B cell (primary cell): Measurements from ENCODE around the gene RBM34. TPM values are rescaled to one million over a fixed set of nuclear protein-coding genes. Genes with fewer than 3 reads are reported as not detected.

Experiments
- ATAC-seq: fragments of 200-7000 bp; cut with Tn5 transposase; one replicate; pipeline ENCODE4 v1.10.0; 2021; ENCODE audit warnings: low read depth, mild to moderate bottlenecking, moderate number of reproducible peaks, moderate library complexity
- CTCF ChIA-PET: fragments of 350-600 bp; sonication (Branson Sonifier 250); formaldehyde crosslinking; loops from one replicate; lab custom pipeline; 2021; ENCODE audit warnings: antibody characterized with exemption, inconsistent platforms; lab: Charles Lee
- POLR2A ChIA-PET: fragments of 350-600 bp; sonication (Branson Sonifier 250); formaldehyde crosslinking; loops from one replicate; lab custom pipeline; 2021; ENCODE audit warnings: antibody characterized with exemption; lab: Charles Lee
- DNase-seq: peaks from one replicate; pipeline ENCODE4 v3.0.0; 2013
- H2AFZ ChIP-seq: 2 replicates; pipeline ENCODE4 v1.6.1; 2012; ENCODE audit warnings: mild to moderate bottlenecking, low read depth, low read length; ENCODE audit not compliant: insufficient read depth, poor library complexity, severe bottlenecking
- H3K27ac ChIP-seq, 2 donors: 1 replicate in 1 of 2; 2 replicates in 1 of 2; pipeline ENCODE4 v1.5.1; 2012 to 2013; ENCODE audit warnings: low read length in 2 of 2, mild to moderate bottlenecking in 2 of 2, moderate library complexity in 1 of 2
- H3K27me3 ChIP-seq, 4 experiments: fragments of 200-600 bp in 1 of 4; sonication (generic) in 1 of 4; replicated peaks in 1 of 4; 1 replicate in 2 of 4; 2 replicates in 2 of 4; pipeline versions ENCODE4 v1.6.1 to v1.7.0; 2013 to 2016; ENCODE audit warnings: low read length in 3 of 4, mild to moderate bottlenecking in 2 of 4, mixed read lengths in 1 of 4, moderate library complexity in 1 of 4; ENCODE audit not compliant: insufficient read depth in 4 of 4, control insufficient read depth in 3 of 4; ENCODE audit errors: control extremely low read depth in 1 of 4
- H3K36me3 ChIP-seq, 2 experiments: replicated peaks in 1 of 2; 1 replicate in 1 of 2; 2 replicates in 1 of 2; pipeline versions ENCODE4 v1.6.1 to v1.7.1; 2013; ENCODE audit warnings: low read length in 1 of 2; ENCODE audit not compliant: insufficient read depth in 2 of 2, control insufficient read depth in 1 of 2; ENCODE audit errors: control extremely low read depth in 1 of 2, extremely low read depth in 1 of 2
- H3K4me1 ChIP-seq, 2 donors: fragments of 200-600 bp in 1 of 2; sonication (generic) in 1 of 2; 1 replicate in 1 of 2; 2 replicates in 1 of 2; pipeline versions ENCODE4 v1.5.1 to v1.6.1; 2013 to 2017; ENCODE audit warnings: low read length in 2 of 2; ENCODE audit not compliant: control insufficient read depth in 2 of 2, insufficient read depth in 2 of 2
- H3K4me2 ChIP-seq: replicated peaks from 2 replicates; pipeline ENCODE3; 2012; ENCODE audit warnings: mild to moderate bottlenecking, low read depth, low read length; ENCODE audit not compliant: poor library complexity, severe bottlenecking
- H3K4me3 ChIP-seq, 5 experiments: fragments of 200-600 bp in 1 of 5; sonication (generic) in 1 of 5; 1 replicate in 3 of 5; 2 replicates in 2 of 5; pipeline versions ENCODE4 v1.5.1 to v1.7.0; 2011 to 2016; ENCODE audit warnings: low read length in 4 of 5, mild to moderate bottlenecking in 4 of 5, low read depth in 2 of 5, control low read depth in 1 of 5, moderate library complexity in 1 of 5; ENCODE audit not compliant: insufficient read depth in 1 of 5; ENCODE audit errors: control extremely low read depth in 1 of 5, extremely low read depth in 1 of 5
- H3K79me2 ChIP-seq: fragments of 200-600 bp; sonication (generic); one replicate; pipeline ENCODE4 v1.6.0; 2016; ENCODE audit warnings: low read length; ENCODE audit not compliant: control insufficient read depth, insufficient read depth
- H3K9ac ChIP-seq: fragments of 200-600 bp; sonication (generic); 2 replicates; pipeline ENCODE4 v1.6.1; 2017; ENCODE audit warnings: mild to moderate bottlenecking, low read length, moderate library complexity
- H3K9me3 ChIP-seq, 3 donors: one replicate each; pipeline versions ENCODE4 v1.6.1 to v1.7.1; 2013; ENCODE audit warnings: low read length in 2 of 3; ENCODE audit not compliant: control insufficient read depth in 2 of 3, insufficient read depth in 1 of 3; ENCODE audit errors: control extremely low read depth in 1 of 3
- H4K20me1 ChIP-seq: 2 replicates; pipeline ENCODE4 v1.6.0; 2012; ENCODE audit warnings: mild to moderate bottlenecking, low read length; ENCODE audit not compliant: insufficient read depth, control insufficient read depth, poor library complexity, severe bottlenecking
- H3K27ac Mint-ChIP-seq: one replicate; pipeline ENCODE4 v1.8.0; 2021; ENCODE audit warnings: mixed read lengths
- H3K27me3 Mint-ChIP-seq: one replicate; pipeline ENCODE4 v1.8.0; 2021; ENCODE audit warnings: mixed read lengths
- H3K4me1 Mint-ChIP-seq: one replicate; pipeline ENCODE4 v1.8.0; 2021; ENCODE audit warnings: mixed read lengths
- H3K4me3 Mint-ChIP-seq: one replicate; pipeline ENCODE4 v1.8.0; 2021; ENCODE audit warnings: mixed read lengths
- H3K9me3 Mint-ChIP-seq: one replicate; pipeline ENCODE4 v1.8.0; 2022; ENCODE audit warnings: mixed read lengths; ENCODE audit not compliant: insufficient read depth
- CTCF ChIP-seq: fragments of 200-600 bp; IDR thresholded peaks from one replicate; pipeline ENCODE4 v1.8.0; 2022; ENCODE audit warnings: antibody characterized with exemption, mild to moderate bottlenecking
- EZH2 ChIP-seq: IDR thresholded peaks from 2 replicates; pipeline ENCODE4 v1.6.1; 2012; ENCODE audit warnings: borderline replicate concordance, low read depth, mild to moderate bottlenecking, moderate library complexity, low read length; ENCODE audit not compliant: insufficient read depth, poor library complexity, severe bottlenecking
- WGBS: methylation state at CpG from one replicate; pipeline ENCODE4 v1.1.5; 2013; ENCODE audit warnings: missing lambda C conversion rate; ENCODE audit not compliant: insufficient coverage; 5-methylcytosine and 5-hydroxymethylcytosine counted together
- intact Hi-C: fragments of 100-400 bp; cut with micrococcal nuclease; formaldehyde crosslinking; loops from one replicate; pipeline ENCODE4 v1.10.0; 2022
- polyA plus RNA-seq: library from polyadenylated mRNA; depleted of rRNA; stranded (reverse); fragments of >200 nt; gene quantifications from 2 replicates; pipeline ENCODE4 v1.2.3, GENCODE V29; 2012
- total RNA-seq, 2 donors: library from RNA; stranded (reverse); fragments of 120-200 nt in 1 of 2; gene quantifications; 1 replicate in 1 of 2; 2 replicates in 1 of 2; pipeline versions ENCODE4 v1.2.3 to v1.2.4, GENCODE V29; 2013 to 2022

Gene RBM34
- total and polyA plus RNA-seq, 2 donors (not counting 1 experiment from before 2014, with no cell fraction given), result 24.4 to 131 TPM

DNA sequence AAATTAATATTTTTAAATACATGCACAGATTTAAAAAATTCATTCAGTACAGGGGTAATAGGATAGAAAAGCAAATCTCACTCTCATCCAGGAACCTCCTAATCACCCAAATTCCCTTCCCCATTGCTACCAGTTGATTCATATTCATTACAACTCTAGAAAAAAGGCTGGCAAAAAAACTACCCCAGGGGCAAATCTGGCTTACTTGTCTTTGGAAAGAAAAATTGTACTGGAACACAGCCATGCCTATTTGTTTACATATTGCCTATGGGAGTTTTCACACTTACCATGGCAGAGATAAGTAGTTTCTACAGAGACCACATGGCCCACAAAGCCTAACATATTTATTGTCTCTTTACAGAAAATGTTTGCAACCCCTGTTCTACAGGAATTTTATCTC lies 8.9 kb upstream of the RBM34 start:
- DNase-seq (no peak), ATAC-seq (no peak)
- Histone ChIP-seq H3K27me3 (no peaks in the 10 kb centered on the region), H3K27ac (no peak overlapping the region), H3K9me3 (no peaks in the 10 kb centered on the region), H4K20me1 (no peaks in the 10 kb centered on the region), H3K9ac (no peak overlapping the region), H2AFZ (no peak overlapping the region), H3K36me3 (peaks cover 12 to 55% of the 10 kb centered on the region in 2 experiments), H3K4me3 (no peak overlapping the region), H3K4me2 (no peak overlapping the region), H3K79me2 (no peaks in the 10 kb centered on the region), H3K4me1 (no peaks in the 10 kb centered on the region)
- H3K4me3 Mint-ChIP-seq, result no peak overlapping the region
- no peaks in the 10 kb centered on the region for H3K9me3 Mint-ChIP-seq
- H3K27ac Mint-ChIP-seq, result no peak overlapping the region
- TF ChIP-seq CTCF (no peak), EZH2 (no peak)
- no peaks in the 10 kb centered on the region for H3K4me1 Mint-ChIP-seq
- intact Hi-C loops, result loop anchor here (10.0 kb wide), 1 partner anchor 245 kb away; no protein-coding TSS in a partner anchor
- POLR2A ChIA-PET, result no interaction called here
- CTCF ChIA-PET, result no interaction called here
- no peaks in the 10 kb centered on the region for H3K27me3 Mint-ChIP-seq

GRCh38 chr1:235168375-235168774 lies 7.3 kb upstream of the RBM34 start:
- Histone ChIP-seq H3K36me3 (peaks cover 11 to 41% of the 10 kb centered on the region in 2 experiments), H3K79me2 (no peaks in the 10 kb centered on the region), H3K4me1 (no peaks in the 10 kb centered on the region), H3K27ac (no peak overlapping the region), H3K4me2 (no peak overlapping the region), H4K20me1 (no peaks in the 10 kb centered on the region), H3K9me3 (no peaks in the 10 kb centered on the region), H3K9ac (no peak overlapping the region), H3K27me3 (no peaks in the 10 kb centered on the region), H2AFZ (no peak overlapping the region), H3K4me3 (no peak overlapping the region)
- intact Hi-C loops, result loop anchor here (10.0 kb wide), 1 partner anchor 246 kb away; no protein-coding TSS in a partner anchor
- ATAC-seq (no peak), DNase-seq (no peak)
- Mint-ChIP-seq H3K4me1 (no peaks in the 10 kb centered on the region), H3K27me3 (no peaks in the 10 kb centered on the region), H3K27ac (no peak overlapping the region), H3K9me3 (no peaks in the 10 kb centered on the region), H3K4me3 (no peak overlapping the region)
- TF ChIP-seq EZH2, result no peak
- TF ChIP-seq CTCF, result no peak
- no CpG with 5 or more reads among the region's 3 CpGs for WGBS
- POLR2A ChIA-PET, result no interaction called here
- CTCF ChIA-PET, result no interaction called here
